ENCODE data around the gene VOPP1.

VOPP1 gene

GRCh38 chr7:55486991-55487390 lies 85.3 kb downstream of the VOPP1 start:
- no peak for TF ChIP-seq CTCF (IDR thresholded peaks at IDR 0.05; ENCODE audit: insufficient read depth, missing control alignments)
- no peak for DNase-seq (ENCODE audit: insufficient read length, low spot score)
- no peak for FAIRE-seq

- no peak for TF ChIP-seq CTCF (IDR thresholded peaks at IDR 0.05; ENCODE audit: insufficient read depth, missing control alignments)
- FAIRE-seq = no peak
- DNase-seq (ENCODE audit: insufficient read length, low spot score) = no peak
These were observed 86.1 kb downstream of the VOPP1 start for GRCh38 chr7:55486192-55486590.

GRCh38 chr7:55485501-55486191 lies 86.7 kb downstream of the VOPP1 start:
- no peak for TF ChIP-seq CTCF (IDR thresholded peaks at IDR 0.05; ENCODE audit: insufficient read depth, missing control alignments)
- FAIRE-seq (no peak), DNase-seq (ENCODE audit: insufficient read length, low spot score) (no peak)

GRCh38 chr7:55484834-55485233 lies 87.5 kb downstream of the VOPP1 start:
- no peak for TF ChIP-seq CTCF (IDR thresholded peaks at IDR 0.05; ENCODE audit: insufficient read depth, missing control alignments)
- FAIRE-seq = no peak
- no peak for DNase-seq (ENCODE audit: insufficient read length, low spot score)

- no peak for TF ChIP-seq CTCF (IDR thresholded peaks at IDR 0.05; ENCODE audit: insufficient read depth, missing control alignments)
- FAIRE-seq = no peak
- no peak for DNase-seq (ENCODE audit: insufficient read length, low spot score)
These were observed 88.1 kb downstream of the VOPP1 start for GRCh38 chr7:55484241-55484640.

- no peak for TF ChIP-seq CTCF (IDR thresholded peaks at IDR 0.05; ENCODE audit: insufficient read depth, missing control alignments)
- FAIRE-seq = no peak
- DNase-seq (ENCODE audit: insufficient read length, low spot score) = no peak
These were observed 89.3 kb downstream of the VOPP1 start for GRCh38 chr7:55483046-55483445.

GRCh38 chr7:55481155-55481554 lies 91.1 kb downstream of the VOPP1 start:
- DNase-seq (ENCODE audit: insufficient read length, low spot score) (no peak), FAIRE-seq (no peak)
- no peak for TF ChIP-seq CTCF (IDR thresholded peaks at IDR 0.05; ENCODE audit: insufficient read depth, missing control alignments)
